Naive thymus-derived CD4-positive, alpha-beta T cell (primary cell): ENCODE results near the gene OR11A1. TPM values are rescaled to one million over a fixed set of nuclear protein-coding genes. Genes with fewer than 3 reads are reported as not detected.

Experiments
- ATAC-seq: fragments of 150-1000 bp; cut with Tn5 transposase; 2 replicates; pipeline ENCODE4 v1.10.0; 2021; ENCODE audit warnings: mild to moderate bottlenecking, moderate library complexity
- CTCF ChIA-PET: fragments of 350-600 bp; sonication (Branson Sonifier 250); formaldehyde crosslinking; loops from one replicate; lab custom pipeline; 2021; ENCODE audit warnings: antibody characterized with exemption; lab: Charles Lee
- POLR2A ChIA-PET: fragments of 350-600 bp; sonication (Branson Sonifier 250); formaldehyde crosslinking; loops from one replicate; lab custom pipeline; 2021; ENCODE audit warnings: antibody characterized with exemption, inconsistent platforms; lab: Charles Lee
- DNase-seq, 9 donors: peaks; one replicate each; pipeline versions ENCODE4 v3.0.0 to v3.0.0-alpha.2; 2020 to 2022; ENCODE audit warnings: mixed read lengths in 1 of 9
- H3K27ac ChIP-seq: one replicate; pipeline ENCODE4 v1.7.0; 2013; ENCODE audit warnings: mild to moderate bottlenecking, low read depth, low read length, moderate library complexity
- H3K27me3 ChIP-seq, 2 donors: one replicate each; pipeline ENCODE4 v1.7.0; 2013; ENCODE audit warnings: low read length in 2 of 2, mild to moderate bottlenecking in 2 of 2, moderate library complexity in 2 of 2; ENCODE audit not compliant: control insufficient read depth in 2 of 2, insufficient read depth in 2 of 2
- H3K36me3 ChIP-seq, 3 experiments: 1 replicate in 2 of 3; 2 replicates in 1 of 3; pipeline ENCODE4 v1.7.0; 2013; ENCODE audit warnings: low read length in 3 of 3, mild to moderate bottlenecking in 3 of 3, moderate library complexity in 1 of 3; ENCODE audit not compliant: insufficient read depth in 3 of 3, control insufficient read depth in 2 of 3
- H3K4me1 ChIP-seq, 2 donors: one replicate each; pipeline ENCODE4 v1.7.0; 2013; ENCODE audit warnings: low read length in 2 of 2, mild to moderate bottlenecking in 2 of 2, moderate library complexity in 1 of 2; ENCODE audit not compliant: control insufficient read depth in 2 of 2, insufficient read depth in 2 of 2
- H3K4me3 ChIP-seq: 2 replicates; pipeline ENCODE4 v1.7.0; 2013; ENCODE audit warnings: mild to moderate bottlenecking, low read length
- H3K9me3 ChIP-seq, 3 experiments: 1 replicate in 2 of 3; 2 replicates in 1 of 3; pipeline ENCODE4 v1.7.0; 2013; ENCODE audit warnings: low read length in 3 of 3; ENCODE audit not compliant: control insufficient read depth in 2 of 3
- H3K27ac Mint-ChIP-seq, 9 donors: one replicate each; pipeline ENCODE4 v1.8.0; 2020 to 2022; ENCODE audit warnings: mixed read lengths in 9 of 9, mild to moderate bottlenecking in 8 of 9, moderate library complexity in 5 of 9, inconsistent platforms in 2 of 9
- H3K27me3 Mint-ChIP-seq, 5 donors: one replicate each; pipeline ENCODE4 v1.8.0; 2021 to 2022; ENCODE audit warnings: mixed read lengths in 5 of 5, mild to moderate bottlenecking in 1 of 5
- H3K36me3 Mint-ChIP-seq, 5 donors: one replicate each; pipeline ENCODE4 v1.8.0; 2020 to 2022; ENCODE audit warnings: mixed read lengths in 5 of 5, mild to moderate bottlenecking in 3 of 5, inconsistent platforms in 1 of 5
- H3K4me1 Mint-ChIP-seq, 7 donors: one replicate each; pipeline ENCODE4 v1.8.0; 2020 to 2022; ENCODE audit warnings: mixed read lengths in 7 of 7, mild to moderate bottlenecking in 3 of 7, inconsistent platforms in 1 of 7
- H3K4me3 Mint-ChIP-seq, 10 donors: one replicate each; pipeline ENCODE4 v1.8.0; 2020 to 2022; ENCODE audit warnings: mild to moderate bottlenecking in 10 of 10, mixed read lengths in 10 of 10, moderate library complexity in 6 of 10, inconsistent platforms in 2 of 10
- H3K9me3 Mint-ChIP-seq, 11 donors: one replicate each; pipeline ENCODE4 v1.8.0; 2020 to 2022; ENCODE audit warnings: mixed read lengths in 11 of 11, mild to moderate bottlenecking in 4 of 11, inconsistent platforms in 1 of 11, moderate library complexity in 1 of 11
- intact Hi-C, 2 donors: fragments of 100-400 bp; cut with micrococcal nuclease; formaldehyde crosslinking; loops; one replicate each; pipeline ENCODE4 v1.15.1; 2023
- polyA plus RNA-seq, 2 donors: library from polyadenylated mRNA; unstranded; fragments of 300-500 nt; fragmentation: Illumina TruSeq; gene quantifications; one replicate each; pipeline ENCODE4 v1.2.3, GENCODE V29; 2021
- total RNA-seq, 6 experiments: library from RNA in 5 of 6; stranded (reverse) in 5 of 6; gene quantifications; 1 replicate in 5 of 6; 2 replicates in 1 of 6; pipeline ENCODE4 v1.2.3 and lab custom pipeline; 2021 to 2026

The OR11A1 gene, protein sequence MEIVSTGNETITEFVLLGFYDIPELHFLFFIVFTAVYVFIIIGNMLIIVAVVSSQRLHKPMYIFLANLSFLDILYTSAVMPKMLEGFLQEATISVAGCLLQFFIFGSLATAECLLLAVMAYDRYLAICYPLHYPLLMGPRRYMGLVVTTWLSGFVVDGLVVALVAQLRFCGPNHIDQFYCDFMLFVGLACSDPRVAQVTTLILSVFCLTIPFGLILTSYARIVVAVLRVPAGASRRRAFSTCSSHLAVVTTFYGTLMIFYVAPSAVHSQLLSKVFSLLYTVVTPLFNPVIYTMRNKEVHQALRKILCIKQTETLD
- not detected for total RNA-seq
- polyA plus RNA-seq, result not detected
- total RNA-seq (lab: John Stamatoyannopoulos, UW), result not detected

GRCh38 chr6:29456971-29457370, at the start of gene OR11A1, which contains the start of gene OR2H1:
Gene OR11A1 (minus strand): TSS chr6:29457071. CDS start chr6:29427641, 29,430 bp downstream.
Gene OR2H1 (plus strand): TSS chr6:29457155. CDS start chr6:29461770, 4,615 bp downstream.
- Histone ChIP-seq H3K36me3 (no peaks in the 10 kb centered on the region), H3K27me3 (no peaks in the 10 kb centered on the region), H3K4me3 (no peak within 1 kb of the TSS), H3K4me1 (no peaks in the 10 kb centered on the region), H3K27ac (no peak within 1 kb of the TSS), H3K9me3 (no peaks in the 10 kb centered on the region)
- Mint-ChIP-seq H3K36me3 (no peaks in the 10 kb centered on the region), H3K9me3 (peaks cover 0 to 2% (median 0%) of the 10 kb centered on the region in 11 donors), H3K4me3 (no peak within 1 kb of the TSS), H3K27me3 (peaks cover 8 to 22% (median 18%) of the 10 kb centered on the region in 5 donors), H3K27ac (no peak within 1 kb of the TSS), H3K4me1 (no peaks in the 10 kb centered on the region)
- DNase-seq, result no peak
- no peak for ATAC-seq
- ChIA-PET CTCF (no interaction called here), POLR2A (no interaction called here)
- intact Hi-C loops, result no loop called here

DNA sequence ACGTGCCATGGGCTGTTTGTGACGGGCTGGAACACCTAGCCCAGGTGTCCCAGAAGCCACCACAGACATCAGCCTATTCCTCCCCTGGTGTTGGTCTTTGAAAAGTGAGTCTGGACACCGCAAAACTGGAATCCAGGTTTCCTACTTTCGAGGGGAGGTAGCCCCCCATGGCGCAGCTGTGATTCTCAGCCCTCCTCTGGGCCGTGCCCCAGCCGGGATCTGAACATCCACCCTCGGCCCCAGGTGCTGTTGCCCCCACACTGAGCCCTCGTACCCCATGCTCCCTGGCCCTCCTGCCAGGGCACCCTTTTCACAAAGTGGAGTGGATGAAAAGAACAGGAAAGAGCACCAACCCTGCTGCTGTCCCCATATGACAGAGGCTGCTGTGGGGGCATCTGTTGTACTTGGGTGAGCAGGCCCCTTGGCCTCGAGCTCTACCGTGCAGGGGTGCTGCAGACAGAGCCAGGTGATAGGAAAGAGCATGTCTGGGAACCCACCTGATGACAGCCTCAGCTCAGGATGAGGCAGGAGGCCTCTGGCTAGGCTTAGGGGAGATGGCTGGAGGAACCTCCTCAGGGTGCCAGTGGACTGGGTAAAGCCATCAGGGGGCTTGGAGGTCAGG, 49.7 kb upstream of the OR11A1 start:
- no peaks in the 10 kb centered on the region for H3K27me3 ChIP-seq
- no peak for DNase-seq
- no peak overlapping the region for H3K27ac ChIP-seq
- Mint-ChIP-seq H3K4me3 (no peak overlapping the region), H3K4me1 (no peaks in the 10 kb centered on the region), H3K27me3 (peaks cover 5 to 32% (median 13%) of the 10 kb centered on the region in 5 donors), H3K9me3 (no peaks in the 10 kb centered on the region), H3K36me3 (no peaks in the 10 kb centered on the region), H3K27ac (no peak overlapping the region)
- no peaks in the 10 kb centered on the region for H3K9me3 ChIP-seq
- H3K4me1 ChIP-seq, result no peaks in the 10 kb centered on the region
- no peaks in the 10 kb centered on the region for H3K36me3 ChIP-seq
- CTCF ChIA-PET, result no interaction called here
- intact Hi-C loops, result no loop called here
- POLR2A ChIA-PET, result no interaction called here
- ATAC-seq, result no peak
- H3K4me3 ChIP-seq, result no peak overlapping the region

GRCh38 chr6:29505808-29506207, 48.9 kb upstream of the OR11A1 start:
- H3K36me3 Mint-ChIP-seq, result no peaks in the 10 kb centered on the region
- no peak overlapping the region for H3K27ac Mint-ChIP-seq
- H3K36me3 ChIP-seq, result no peaks in the 10 kb centered on the region
- intact Hi-C loops, result no loop called here
- no peak overlapping the region for H3K4me3 ChIP-seq
- CTCF ChIA-PET, result no interaction called here
- H3K27me3 ChIP-seq, result no peaks in the 10 kb centered on the region
- H3K4me1 Mint-ChIP-seq, result no peaks in the 10 kb centered on the region
- H3K9me3 Mint-ChIP-seq, result no peaks in the 10 kb centered on the region
- no peaks in the 10 kb centered on the region for H3K4me1 ChIP-seq
- peaks cover 3 to 31% (median 15%) of the 10 kb centered on the region in 5 donors for H3K27me3 Mint-ChIP-seq
- H3K27ac ChIP-seq, result no peak overlapping the region
- POLR2A ChIA-PET, result no interaction called here
- H3K9me3 ChIP-seq, result no peaks in the 10 kb centered on the region
- DNase-seq (no peak), ATAC-seq (no peak)
- no peak overlapping the region for H3K4me3 Mint-ChIP-seq

DNA sequence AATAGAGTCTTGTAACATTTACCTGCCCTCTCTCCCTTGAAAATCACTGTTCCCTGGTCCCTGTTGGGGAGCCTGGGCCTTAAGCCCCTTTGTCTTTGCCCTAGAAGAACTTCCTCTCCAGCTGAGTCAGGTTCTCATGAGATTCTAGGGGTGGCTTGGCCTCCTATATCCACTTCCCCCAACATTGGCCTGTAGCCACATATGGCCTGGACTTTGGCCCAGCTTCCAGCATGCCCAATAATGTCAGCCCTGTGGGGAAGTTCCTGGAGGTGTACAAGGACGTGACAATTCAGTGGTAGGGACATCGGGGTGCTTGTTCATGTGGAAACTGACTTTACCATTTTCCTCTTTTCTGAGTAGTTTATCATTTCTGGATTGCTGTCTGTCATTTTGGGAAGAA, 48.1 kb upstream of the OR11A1 start:
- CTCF ChIA-PET, result no interaction called here
- peaks cover 0 to 30% (median 21%) of the 10 kb centered on the region in 5 donors for H3K27me3 Mint-ChIP-seq
- Histone ChIP-seq H3K36me3 (no peaks in the 10 kb centered on the region), H3K4me3 (no peak overlapping the region), H3K27ac (no peak overlapping the region), H3K27me3 (no peaks in the 10 kb centered on the region), H3K9me3 (no peaks in the 10 kb centered on the region), H3K4me1 (no peaks in the 10 kb centered on the region)
- no peaks in the 10 kb centered on the region for H3K36me3 Mint-ChIP-seq
- H3K4me3 Mint-ChIP-seq, result no peak overlapping the region
- no peaks in the 10 kb centered on the region for H3K4me1 Mint-ChIP-seq
- POLR2A ChIA-PET, result no interaction called here
- intact Hi-C loops, result no loop called here
- DNase-seq, result no peak
- no peaks in the 10 kb centered on the region for H3K9me3 Mint-ChIP-seq
- no peak for ATAC-seq
- no peak overlapping the region for H3K27ac Mint-ChIP-seq

DNA sequence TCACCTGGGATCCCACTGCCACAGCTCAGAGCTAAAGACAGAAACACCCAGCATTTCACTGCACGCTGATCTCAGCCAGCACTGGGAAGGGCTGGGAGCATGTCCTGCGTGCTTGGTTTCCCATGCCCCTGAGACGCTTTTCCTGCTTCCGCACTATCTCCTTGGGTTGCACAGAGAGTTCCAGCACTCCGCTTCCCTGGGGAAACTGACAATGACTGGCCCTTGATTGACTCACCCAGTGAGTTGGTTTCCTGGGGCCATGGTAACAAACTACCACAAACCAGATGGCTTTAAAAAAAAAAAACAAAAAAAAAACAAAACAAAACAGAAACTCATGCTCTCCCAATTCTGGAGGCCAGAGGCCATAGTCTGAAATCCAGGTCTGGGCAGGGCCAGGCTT, 45.7 kb upstream of the OR11A1 start:
- Mint-ChIP-seq H3K36me3 (no peaks in the 10 kb centered on the region), H3K27me3 (peaks cover 11 to 39% (median 27%) of the 10 kb centered on the region in 5 donors), H3K4me3 (no peak overlapping the region), H3K9me3 (no peaks in the 10 kb centered on the region), H3K27ac (no peak overlapping the region), H3K4me1 (no peaks in the 10 kb centered on the region)
- CTCF ChIA-PET, result no interaction called here
- Histone ChIP-seq H3K4me1 (no peaks in the 10 kb centered on the region), H3K27me3 (no peaks in the 10 kb centered on the region), H3K4me3 (no peak overlapping the region), H3K9me3 (no peaks in the 10 kb centered on the region), H3K27ac (no peak overlapping the region), H3K36me3 (no peaks in the 10 kb centered on the region)
- ATAC-seq, result no peak
- intact Hi-C loops, result no loop called here
- POLR2A ChIA-PET, result no interaction called here
- no peak for DNase-seq

GRCh38 chr6:29502181-29502580, 45.3 kb upstream of the OR11A1 start:
- ChIA-PET POLR2A (no interaction called here), CTCF (no interaction called here)
- Histone ChIP-seq H3K4me3 (no peak overlapping the region), H3K27ac (no peak overlapping the region), H3K9me3 (no peaks in the 10 kb centered on the region), H3K27me3 (no peaks in the 10 kb centered on the region), H3K4me1 (no peaks in the 10 kb centered on the region), H3K36me3 (no peaks in the 10 kb centered on the region)
- H3K27me3 Mint-ChIP-seq, result peaks cover 15 to 39% (median 31%) of the 10 kb centered on the region in 5 donors
- H3K36me3 Mint-ChIP-seq, result no peaks in the 10 kb centered on the region
- H3K4me1 Mint-ChIP-seq, result no peaks in the 10 kb centered on the region
- no peak overlapping the region for H3K4me3 Mint-ChIP-seq
- intact Hi-C loops, result no loop called here
- H3K27ac Mint-ChIP-seq, result no peak overlapping the region
- DNase-seq (no peak), ATAC-seq (no peak)
- H3K9me3 Mint-ChIP-seq, result no peaks in the 10 kb centered on the region

- Histone ChIP-seq H3K36me3 (no peaks in the 10 kb centered on the region), H3K4me1 (no peaks in the 10 kb centered on the region), H3K27ac (no peak overlapping the region), H3K27me3 (no peaks in the 10 kb centered on the region), H3K9me3 (no peaks in the 10 kb centered on the region), H3K4me3 (no peak overlapping the region)
- Mint-ChIP-seq H3K9me3 (no peaks in the 10 kb centered on the region), H3K27me3 (peaks cover 21 to 40% (median 34%) of the 10 kb centered on the region in 5 donors), H3K4me3 (no peak overlapping the region), H3K4me1 (no peaks in the 10 kb centered on the region), H3K27ac (no peak overlapping the region), H3K36me3 (no peaks in the 10 kb centered on the region)
- CTCF ChIA-PET, result no interaction called here
- POLR2A ChIA-PET, result no interaction called here
- ATAC-seq (no peak), DNase-seq (no peak)
- intact Hi-C loops, result no loop called here
These were observed 44.2 kb upstream of the OR11A1 start for GRCh38 chr6:29501106-29501505.
